SU-DHL-6 (cell line): ENCODE results near the gene RNF123.

Source experiments
- H2AFZ ChIP-seq: fragments of 200-600 bp; sonication (generic); 2 replicates; pipeline ENCODE4 v1.6.1; 2014; ENCODE audit warnings: low read depth, mild to moderate bottlenecking, moderate library complexity, mixed read lengths, antibody characterized with exemption, low read length; ENCODE audit not compliant: severe bottlenecking
- H3F3A ChIP-seq: fragments of 200-600 bp; shearing (Covaris generic); 2 replicates; pipeline ENCODE4 v1.6.0; 2016; ENCODE audit warnings: antibody characterized with exemption, mild to moderate bottlenecking; ENCODE audit not compliant: insufficient read depth
- H3K27ac ChIP-seq: fragments of 200-600 bp; sonication (generic); 2 replicates; pipeline ENCODE4 v1.5.1; 2016; ENCODE audit warnings: low read depth, mild to moderate bottlenecking, low read length, moderate library complexity, mixed read lengths
- H3K27me3 ChIP-seq: fragments of 200-600 bp; sonication (generic), shearing (Covaris generic); 2 replicates; pipeline ENCODE4 v1.6.0; 2014; ENCODE audit warnings: mild to moderate bottlenecking, low read length
- H3K36me3 ChIP-seq: fragments of 200-600 bp; sonication (generic); 2 replicates; pipeline ENCODE4 v1.6.1; 2014; ENCODE audit warnings: mild to moderate bottlenecking, low read length, mixed read lengths
- H3K4me2 ChIP-seq: fragments of 300-600, 200-600 bp; shearing (Covaris generic), sonication (generic); 2 replicates; pipeline ENCODE4 v1.6.0; 2014; ENCODE audit warnings: low read length, low read depth, mild to moderate bottlenecking; ENCODE audit not compliant: poor library complexity, severe bottlenecking
- H3K4me3 ChIP-seq: fragments of 200-600 bp; sonication (generic); 2 replicates; pipeline ENCODE4 v1.5.1; 2014; ENCODE audit warnings: antibody characterized with exemption, low read length, mild to moderate bottlenecking, mixed read lengths; ENCODE audit not compliant: insufficient read depth, poor library complexity, severe bottlenecking
- H3K79me2 ChIP-seq: fragments of 200-600 bp; sonication (generic); 2 replicates; pipeline ENCODE4 v1.6.1; 2014; ENCODE audit warnings: mild to moderate bottlenecking, low read length, moderate library complexity; ENCODE audit not compliant: insufficient read depth
- H3K9ac ChIP-seq: fragments of 200-600 bp; sonication (generic); 2 replicates; pipeline ENCODE4 v1.7.0; 2014; ENCODE audit warnings: mild to moderate bottlenecking, low read length
- H3K9me2 ChIP-seq: fragments of 200-600 bp; sonication (generic); replicated peaks from 2 replicates; pipeline ENCODE4 v1.6.1; 2014; ENCODE audit warnings: low read length; ENCODE audit not compliant: insufficient read depth
- H3K9me3 ChIP-seq: fragments of 200-600 bp; sonication (generic); 2 replicates; pipeline ENCODE4 v1.6.1; 2014; ENCODE audit warnings: low read length, mixed read lengths; ENCODE audit not compliant: insufficient read depth
- H4K20me1 ChIP-seq: fragments of 200-600 bp; sonication (generic); 2 replicates; pipeline ENCODE4 v1.6.1; 2014; ENCODE audit warnings: low read depth, mild to moderate bottlenecking, antibody characterized with exemption, low read length, moderate library complexity, mixed read lengths
- EZH2phosphoT487 ChIP-seq: fragments of 200-600 bp; sonication (generic), shearing (Covaris generic); conservative IDR thresholded peaks from 2 replicates; pipeline ENCODE4 v1.6.1; 2018; ENCODE audit warnings: mild to moderate bottlenecking, antibody characterized with exemption, low read length, moderate library complexity, mixed read lengths
- TF ChIP-seq, protein P1 (sequence below): fragments of 200-600 bp; sonication (generic); IDR thresholded peaks from one replicate; pipeline ENCODE4 v1.5.1; 2017; ENCODE audit warnings: antibody characterized with exemption, mild to moderate bottlenecking, low read length, moderate library complexity; ENCODE audit not compliant: insufficient read depth, poor library complexity, severe bottlenecking

The RNF123 gene

DNA sequence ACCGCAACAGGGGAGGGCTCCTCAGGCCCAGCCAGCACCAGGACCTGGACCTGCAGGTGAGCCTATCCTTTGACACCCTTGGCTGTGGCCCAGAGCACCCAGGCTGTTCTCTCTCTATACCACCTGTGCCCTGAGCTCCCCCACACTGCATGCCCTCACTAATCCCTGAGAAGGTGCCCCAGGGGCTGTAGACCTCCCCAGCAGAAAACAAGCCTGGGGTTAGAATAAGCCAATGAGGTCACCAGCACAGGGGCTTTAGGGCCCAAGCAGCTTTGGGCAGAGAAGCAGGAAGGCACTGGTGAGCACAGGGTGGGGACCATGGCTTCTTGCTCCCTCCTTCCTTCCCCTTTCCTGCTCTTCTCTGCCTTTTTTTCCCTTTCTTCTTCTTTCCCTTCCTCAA is 25.5 kb upstream of the RNF123 start:
- no peak overlapping the region for H3K4me3 ChIP-seq
- no peaks in the 10 kb centered on the region for H4K20me1 ChIP-seq
- H3K4me2 ChIP-seq, result no peak overlapping the region
- H3K9ac ChIP-seq, result no peak overlapping the region
- H2AFZ ChIP-seq, result no peak overlapping the region
- no peaks in the 10 kb centered on the region for H3K9me2 ChIP-seq
- H3K9me3 ChIP-seq, result no peaks in the 10 kb centered on the region
- H3K79me2 ChIP-seq, result no peaks in the 10 kb centered on the region
- no peaks in the 10 kb centered on the region for H3F3A ChIP-seq
- TF ChIP-seq, protein P1, sequence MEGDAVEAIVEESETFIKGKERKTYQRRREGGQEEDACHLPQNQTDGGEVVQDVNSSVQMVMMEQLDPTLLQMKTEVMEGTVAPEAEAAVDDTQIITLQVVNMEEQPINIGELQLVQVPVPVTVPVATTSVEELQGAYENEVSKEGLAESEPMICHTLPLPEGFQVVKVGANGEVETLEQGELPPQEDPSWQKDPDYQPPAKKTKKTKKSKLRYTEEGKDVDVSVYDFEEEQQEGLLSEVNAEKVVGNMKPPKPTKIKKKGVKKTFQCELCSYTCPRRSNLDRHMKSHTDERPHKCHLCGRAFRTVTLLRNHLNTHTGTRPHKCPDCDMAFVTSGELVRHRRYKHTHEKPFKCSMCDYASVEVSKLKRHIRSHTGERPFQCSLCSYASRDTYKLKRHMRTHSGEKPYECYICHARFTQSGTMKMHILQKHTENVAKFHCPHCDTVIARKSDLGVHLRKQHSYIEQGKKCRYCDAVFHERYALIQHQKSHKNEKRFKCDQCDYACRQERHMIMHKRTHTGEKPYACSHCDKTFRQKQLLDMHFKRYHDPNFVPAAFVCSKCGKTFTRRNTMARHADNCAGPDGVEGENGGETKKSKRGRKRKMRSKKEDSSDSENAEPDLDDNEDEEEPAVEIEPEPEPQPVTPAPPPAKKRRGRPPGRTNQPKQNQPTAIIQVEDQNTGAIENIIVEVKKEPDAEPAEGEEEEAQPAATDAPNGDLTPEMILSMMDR, result no peak
- no peak for TF ChIP-seq EZH2phosphoT487
- H3K27me3 ChIP-seq, result no peaks in the 10 kb centered on the region
- no peaks in the 10 kb centered on the region for H3K36me3 ChIP-seq
- H3K27ac ChIP-seq, result no peak overlapping the region

DNA sequence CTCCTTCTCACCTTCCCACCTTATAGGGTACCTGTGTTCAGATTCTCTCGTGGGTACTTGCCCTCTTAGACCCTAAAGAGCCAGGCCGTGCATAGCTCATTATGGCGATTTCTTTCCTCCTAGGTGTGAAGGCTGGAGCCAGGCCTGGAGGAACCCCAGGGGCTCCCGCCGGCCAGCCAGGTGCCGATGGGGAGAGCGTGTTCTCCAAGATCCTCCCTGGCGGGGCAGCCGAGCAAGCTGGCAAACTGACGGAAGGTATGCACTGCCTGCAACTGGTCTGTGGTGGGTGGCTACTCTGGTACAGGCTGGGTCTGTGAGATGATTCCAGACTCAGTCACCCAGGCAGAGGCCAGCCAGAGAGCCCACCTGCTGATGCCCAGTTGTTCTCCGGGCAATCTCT is 25.1 kb upstream of the RNF123 start:
- H3F3A ChIP-seq, result no peaks in the 10 kb centered on the region
- no peak for TF ChIP-seq EZH2phosphoT487

DNA sequence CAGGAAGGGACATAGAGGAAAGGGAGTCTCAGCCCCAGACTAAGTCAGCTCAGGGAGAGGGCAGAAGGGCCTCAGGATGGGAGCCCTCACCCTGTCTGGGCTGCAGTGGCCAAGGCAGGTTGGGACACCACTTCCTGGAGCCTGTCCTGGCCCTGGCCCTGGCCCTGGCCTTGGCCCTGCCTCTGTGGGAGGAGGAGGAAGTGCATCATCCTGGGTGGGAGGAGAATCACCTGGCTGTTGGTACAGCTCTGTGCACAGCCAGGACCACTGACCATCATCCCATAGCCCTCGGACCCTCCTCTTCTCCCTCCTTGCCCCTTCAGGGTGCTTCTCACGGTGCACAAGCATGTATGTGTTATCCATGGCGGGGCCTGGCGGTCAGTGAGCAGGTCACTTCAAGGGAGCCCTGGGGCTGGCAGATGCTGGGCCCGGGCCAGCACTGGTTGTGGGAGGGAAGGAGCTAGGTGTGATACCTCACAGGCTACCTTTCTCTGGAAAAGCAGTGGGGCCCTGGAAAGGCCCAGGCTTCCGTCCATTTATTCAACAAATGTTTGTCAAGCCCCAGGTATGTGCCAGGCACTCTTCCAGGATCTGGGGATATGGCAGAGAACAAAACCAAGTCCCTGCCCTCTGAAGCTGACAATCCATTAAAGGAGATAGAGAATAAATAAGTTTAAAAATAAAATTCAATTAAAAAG is 23.4 kb upstream of the RNF123 start:
- no peaks in the 10 kb centered on the region for H3K27me3 ChIP-seq
- no peaks in the 10 kb centered on the region for H3K9me3 ChIP-seq
- no peaks in the 10 kb centered on the region for H3K36me3 ChIP-seq
- no peak for TF ChIP-seq EZH2phosphoT487
- TF ChIP-seq, protein P1, result no peak
- H3K4me2 ChIP-seq, result no peak overlapping the region
- H3K9ac ChIP-seq, result no peak overlapping the region
- no peak overlapping the region for H3K27ac ChIP-seq
- H3K4me3 ChIP-seq, result no peak overlapping the region
- no peak overlapping the region for H2AFZ ChIP-seq
- no peaks in the 10 kb centered on the region for H3F3A ChIP-seq
- H4K20me1 ChIP-seq, result no peaks in the 10 kb centered on the region
- no peaks in the 10 kb centered on the region for H3K9me2 ChIP-seq
- no peaks in the 10 kb centered on the region for H3K79me2 ChIP-seq

More for the DNA sequence above, 25.1 kb upstream of the RNF123 start:
- Histone ChIP-seq H4K20me1 (no peaks in the 10 kb centered on the region), H3K79me2 (no peaks in the 10 kb centered on the region), H3K36me3 (no peaks in the 10 kb centered on the region), H3K9me3 (no peaks in the 10 kb centered on the region), H3K27ac (no peak overlapping the region), H3K9ac (no peak overlapping the region), H3K9me2 (no peaks in the 10 kb centered on the region), H3K27me3 (no peaks in the 10 kb centered on the region), H3K4me2 (no peak overlapping the region), H3K4me3 (no peak overlapping the region), H2AFZ (no peak overlapping the region)

DNA sequence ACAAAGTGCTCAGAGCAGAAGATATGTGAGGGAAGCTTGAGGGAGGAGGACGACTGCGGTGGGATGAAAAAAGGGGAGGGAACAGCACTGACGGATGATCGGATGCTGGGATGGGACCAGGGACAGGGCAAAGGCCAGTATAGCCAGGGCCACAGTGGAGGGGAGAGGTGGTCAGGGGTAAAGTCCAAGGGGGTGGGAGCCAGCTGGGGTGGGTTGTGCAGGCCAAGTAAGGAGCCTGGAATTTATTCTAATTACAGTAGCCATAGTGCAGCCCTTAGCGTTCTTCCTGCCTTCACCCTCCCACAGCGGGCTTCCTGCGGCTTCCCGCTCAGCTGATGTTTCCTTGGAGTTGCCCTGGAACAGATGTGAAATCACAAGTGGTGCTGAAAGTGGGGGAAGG is 22.8 kb upstream of the RNF123 start:
- no peak overlapping the region for H3K4me3 ChIP-seq
- H2AFZ ChIP-seq, result no peak overlapping the region
- H3K9me3 ChIP-seq, result no peaks in the 10 kb centered on the region
- TF ChIP-seq, protein P1, result no peak
- no peak for TF ChIP-seq EZH2phosphoT487
- no peaks in the 10 kb centered on the region for H3F3A ChIP-seq
- H3K79me2 ChIP-seq, result no peaks in the 10 kb centered on the region
- no peak overlapping the region for H3K9ac ChIP-seq
- no peaks in the 10 kb centered on the region for H3K36me3 ChIP-seq
- H3K4me2 ChIP-seq, result no peak overlapping the region
- no peak overlapping the region for H3K27ac ChIP-seq
- H4K20me1 ChIP-seq, result no peaks in the 10 kb centered on the region
- no peaks in the 10 kb centered on the region for H3K27me3 ChIP-seq
- no peaks in the 10 kb centered on the region for H3K9me2 ChIP-seq
